Fibroblast of the conjunctiva (primary cell): ENCODE data around the gene ARG1.

Source experiments
- DNase-seq: peaks from one replicate; pipeline ENCODE4 v3.0.0-alpha.2; 2010; ENCODE audit warnings: low read depth

ARG1 gene

DNA sequence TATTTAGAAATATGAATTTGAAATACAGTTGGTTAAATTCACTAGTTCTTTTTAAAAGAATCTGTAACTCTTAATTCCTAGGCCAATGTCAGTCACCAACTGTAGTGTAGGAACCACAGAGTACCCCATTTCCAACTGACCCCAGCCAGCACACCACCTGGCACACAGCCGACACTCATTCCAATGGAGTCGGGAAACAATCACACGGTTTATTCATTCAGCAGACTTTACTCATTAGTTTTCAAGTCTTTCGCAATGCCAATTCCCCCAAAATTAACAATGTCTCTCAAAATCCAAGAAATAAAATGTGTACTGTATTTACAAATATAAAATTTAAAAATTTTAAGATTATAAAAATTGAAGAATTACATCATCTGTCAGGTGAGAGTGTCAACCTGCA, 13.5 kb downstream of the ARG1 start:
- no peak for DNase-seq

DNA sequence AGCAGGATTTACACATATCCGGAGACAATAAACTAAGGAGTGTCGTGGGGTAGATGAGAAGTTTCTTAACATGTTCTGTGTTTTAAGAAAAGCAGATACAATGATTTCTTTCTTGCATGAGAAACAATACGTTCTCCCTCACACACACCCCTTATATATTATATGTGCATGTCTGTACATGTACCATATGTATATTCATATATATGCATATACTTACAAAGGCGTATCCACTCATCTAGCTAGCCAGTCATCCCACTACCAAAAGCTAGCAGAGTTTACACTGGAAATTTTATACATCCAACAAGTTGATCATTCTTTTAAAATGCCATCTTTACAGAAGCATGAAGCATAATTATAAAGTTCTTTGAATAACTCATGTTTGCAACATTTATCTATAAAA, 14.9 kb downstream of the ARG1 start:
- no peak for DNase-seq

DNA sequence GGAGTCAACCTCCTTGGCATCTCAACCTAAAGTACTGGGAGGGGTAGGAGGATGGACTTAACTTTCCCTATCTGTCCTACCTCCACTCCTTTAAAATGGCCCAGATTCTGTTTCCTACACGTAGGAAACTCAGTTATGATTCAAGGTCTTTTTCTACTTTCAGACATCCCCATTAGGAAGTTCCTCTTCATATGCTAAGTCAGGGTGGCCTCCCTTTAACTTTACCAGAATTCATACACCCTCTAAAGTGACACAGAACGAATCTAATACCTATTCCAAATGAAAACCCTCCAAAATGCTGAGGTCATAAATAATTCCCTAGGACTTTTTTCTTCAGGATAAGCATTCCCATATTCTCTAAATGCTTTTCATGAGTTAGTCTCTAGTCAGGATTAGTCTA, 15.6 kb downstream of the ARG1 start:
- no peak for DNase-seq

DNA sequence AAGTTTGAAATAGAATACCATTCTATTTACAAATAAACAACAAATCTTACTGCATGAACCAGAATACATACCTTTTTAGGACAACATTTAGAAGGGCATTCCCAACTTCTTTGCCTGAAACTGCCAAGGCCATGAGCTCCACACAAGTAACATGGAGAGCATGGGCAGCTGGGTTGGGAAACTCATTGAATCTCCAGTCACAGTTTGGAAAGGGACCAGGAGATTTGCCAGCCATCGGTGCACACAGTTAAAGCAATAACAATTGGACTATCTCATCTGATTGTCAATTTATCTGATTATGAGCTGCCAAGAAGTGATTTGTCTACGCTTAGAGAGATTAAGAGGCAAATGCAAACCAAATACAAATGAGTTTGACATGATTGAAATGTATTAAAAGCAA, 19.9 kb downstream of the ARG1 start:
- no peak for DNase-seq

DNA sequence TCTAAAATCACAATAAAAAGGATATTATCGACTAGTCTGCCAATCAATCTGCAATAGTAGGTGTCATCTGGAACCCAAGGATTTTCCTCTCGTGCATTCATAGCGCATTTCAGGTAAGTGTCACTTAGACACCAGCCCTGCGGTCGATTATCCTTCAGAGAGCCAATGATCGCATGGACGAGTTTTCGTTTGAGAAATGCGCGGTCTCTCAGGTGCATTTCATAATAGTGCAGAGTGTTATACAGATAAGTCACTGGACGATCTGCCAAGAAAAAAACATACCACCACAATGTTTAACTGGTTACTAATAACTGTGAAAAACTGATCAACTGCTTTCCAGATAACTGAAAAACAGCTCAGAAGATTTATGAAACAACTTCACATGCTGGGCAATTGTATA, 21.0 kb downstream of the ARG1 start:
- no peak for DNase-seq

DNA sequence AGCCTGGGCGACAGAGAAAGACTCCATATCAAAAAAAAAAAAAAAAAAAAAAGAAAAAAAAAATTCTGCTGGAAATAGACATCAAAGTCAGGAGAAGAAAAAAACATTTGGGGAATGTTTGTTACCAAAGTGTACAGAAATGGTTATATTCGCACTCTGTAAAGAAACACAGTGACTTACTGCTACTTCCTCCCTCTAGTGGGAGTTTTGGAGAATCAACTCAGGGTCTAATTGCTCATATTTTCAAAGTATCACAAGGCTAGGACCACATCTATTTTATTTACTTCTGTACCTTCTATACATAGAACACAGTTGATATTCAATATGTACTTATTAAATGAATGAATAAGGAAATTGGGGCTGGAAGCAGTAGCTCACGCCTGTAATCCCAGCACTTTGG, 24.4 kb downstream of the ARG1 start:
- no peak for DNase-seq

DNA sequence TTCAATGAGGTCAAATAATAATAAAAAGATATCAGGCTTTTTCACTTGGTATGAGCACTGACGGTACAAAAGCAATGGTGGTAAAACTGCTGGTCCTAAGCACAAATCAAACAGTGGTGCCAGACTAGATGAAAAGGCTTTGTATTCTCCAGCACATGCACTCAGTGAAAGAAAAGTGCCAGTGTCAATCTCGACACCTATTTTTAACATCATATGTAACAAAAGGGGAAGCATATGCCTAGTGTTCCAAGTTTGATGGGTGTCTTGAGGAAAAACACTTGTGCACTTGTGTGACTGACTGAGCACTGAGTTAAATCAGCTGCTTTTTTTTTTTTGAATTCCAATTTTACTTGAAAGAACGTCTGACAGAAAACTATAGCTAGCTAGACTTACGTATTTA, 27.7 kb downstream of the ARG1 start:
- DNase-seq: no peak

DNA sequence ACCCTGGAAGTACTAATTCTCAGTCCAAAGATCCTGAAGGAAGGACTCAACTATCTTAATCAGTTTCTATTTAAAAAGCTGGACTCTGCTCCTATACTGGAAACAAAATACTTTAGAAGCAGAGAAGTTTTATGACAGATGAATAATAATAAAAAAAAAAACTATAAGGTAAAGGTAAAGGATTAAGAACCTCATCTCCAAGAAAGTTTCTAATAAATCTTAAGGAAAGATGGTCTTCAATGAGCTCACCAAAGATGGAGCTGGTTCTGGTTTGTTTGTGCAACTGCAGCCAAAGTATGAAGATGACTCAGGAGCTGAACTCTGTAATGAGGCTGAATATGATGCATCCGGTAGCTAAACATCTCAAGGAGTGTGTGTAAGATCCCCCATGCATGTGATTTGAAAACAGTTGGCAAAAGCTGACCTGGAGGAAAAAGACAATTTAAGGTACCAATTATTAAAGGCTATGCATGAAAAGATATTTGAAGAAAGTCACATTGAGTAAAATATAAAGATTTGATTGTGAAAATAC, 29.8 kb downstream of the ARG1 start:
- peak; percentile 62 for DNase-seq

DNA sequence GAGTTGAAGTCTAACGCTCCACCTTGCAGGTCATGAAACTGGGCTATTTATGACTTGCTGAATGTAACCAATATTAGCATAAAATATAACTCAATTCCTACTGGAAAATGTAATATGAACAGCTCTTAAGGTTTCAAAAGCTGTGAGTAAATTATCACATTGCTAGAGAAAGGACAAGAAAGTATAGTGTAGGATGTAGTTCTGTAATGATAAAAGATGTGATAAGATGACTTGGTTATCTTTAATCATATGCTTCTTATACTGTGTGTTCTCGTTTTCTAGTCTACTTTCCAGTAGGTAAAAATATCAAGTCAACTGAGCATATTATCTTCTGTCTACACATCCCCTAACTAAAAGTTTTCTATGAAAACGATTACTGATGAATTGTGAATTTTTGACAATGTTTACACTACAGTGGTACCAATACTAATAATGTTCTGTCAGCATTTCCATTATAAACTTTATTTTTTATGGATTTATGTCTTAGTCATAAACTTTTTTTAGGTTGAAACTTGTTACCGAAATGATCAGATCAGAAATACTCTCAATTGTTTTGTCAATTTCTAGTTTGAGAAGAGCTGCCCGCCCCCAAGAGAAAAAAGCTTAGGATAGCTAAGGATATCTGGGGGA, 40.4 kb downstream of the ARG1 start:
- no peak for DNase-seq

DNA sequence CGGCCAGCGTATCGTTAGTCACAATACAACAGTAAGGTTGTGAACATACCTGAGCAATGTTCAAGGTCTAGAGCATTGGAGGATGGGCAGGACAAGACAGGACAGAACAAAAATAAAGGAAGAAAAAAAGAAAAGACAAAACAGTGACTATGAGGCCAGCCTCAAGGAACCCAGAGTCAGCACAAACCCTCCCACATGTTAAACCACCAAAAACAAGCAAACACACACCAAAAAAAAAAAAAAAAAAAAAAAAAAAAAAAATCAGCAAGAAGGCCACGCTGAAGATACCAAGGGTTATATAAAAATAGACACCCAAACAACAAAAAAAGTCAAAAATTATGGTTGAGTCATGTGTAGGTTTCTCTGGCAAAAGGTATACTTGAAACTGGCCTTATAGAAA, 42.2 kb downstream of the ARG1 start:
- no peak for DNase-seq

DNA sequence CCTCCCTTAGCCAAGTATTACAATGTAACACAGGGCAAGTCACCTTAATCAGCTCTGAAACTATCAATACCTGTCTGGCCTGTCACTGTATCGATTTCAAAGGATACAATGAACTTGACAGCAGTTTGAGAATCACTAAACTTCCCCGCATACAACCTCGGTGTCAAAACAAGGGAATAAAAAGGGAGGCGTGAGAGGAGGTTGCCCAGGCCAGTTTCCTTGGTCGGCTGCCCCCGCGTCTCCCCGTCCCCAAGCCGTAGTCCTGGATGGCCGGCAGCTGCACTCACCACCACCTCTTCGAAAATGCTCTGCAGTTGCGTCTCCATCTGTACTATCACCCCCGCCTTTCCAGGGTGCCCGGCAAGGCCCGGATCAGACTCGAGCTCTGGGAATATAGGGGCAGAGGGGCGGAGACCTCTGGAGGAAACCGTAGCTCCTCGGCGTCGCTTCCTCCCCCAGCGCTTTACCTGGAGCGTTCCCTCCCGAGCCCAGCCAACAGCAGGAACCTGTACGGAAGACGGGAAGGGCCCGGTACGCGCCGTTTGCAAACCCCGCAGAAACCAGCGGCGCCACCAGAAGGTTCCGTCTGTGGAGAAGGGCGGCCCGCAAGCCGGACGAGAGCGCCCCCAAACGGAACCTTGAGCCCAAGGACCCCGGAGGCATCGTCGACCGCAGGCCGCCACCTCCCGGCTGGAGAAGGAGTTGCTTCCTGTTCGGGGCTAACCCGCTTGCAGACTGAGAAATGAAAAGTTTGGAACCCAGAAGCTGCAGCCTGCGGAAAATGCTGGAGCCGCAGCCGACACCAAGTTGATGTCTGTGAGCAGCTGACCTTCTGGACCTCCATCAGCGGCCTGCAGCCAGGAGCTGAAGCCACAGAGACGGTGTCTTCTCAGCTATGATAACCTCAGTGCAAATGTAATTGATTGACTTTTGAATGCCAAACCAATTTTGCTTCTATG, 55.0 kb downstream of the ARG1 start, which contains the start of gene MED23:
Gene MED23 (minus strand): TSS at position 519 of the 959 bp plus-strand sequence. CDS start 193 bp downstream, at position 326.
- DNase-seq: peak; percentile 88

DNA sequence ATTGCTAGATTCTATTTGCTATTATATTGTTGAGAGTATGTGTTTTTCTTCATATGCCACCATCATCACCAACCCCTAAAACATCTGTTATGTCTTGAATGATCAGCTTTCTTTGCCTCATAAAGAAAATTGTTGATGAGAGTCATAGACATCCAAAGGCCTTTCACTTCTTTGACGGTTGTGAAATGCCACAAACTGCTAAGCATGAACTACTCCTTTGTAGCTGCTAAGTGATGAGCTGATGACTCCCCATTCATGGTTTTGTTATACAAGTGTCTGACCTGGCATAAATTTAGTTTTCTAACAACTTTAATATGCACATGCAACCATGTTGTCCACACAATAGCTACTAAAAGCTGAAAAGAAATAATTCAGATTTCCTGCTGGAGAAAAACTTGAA, 55.7 kb downstream of the ARG1 start:
- DNase-seq: no peak

DNA sequence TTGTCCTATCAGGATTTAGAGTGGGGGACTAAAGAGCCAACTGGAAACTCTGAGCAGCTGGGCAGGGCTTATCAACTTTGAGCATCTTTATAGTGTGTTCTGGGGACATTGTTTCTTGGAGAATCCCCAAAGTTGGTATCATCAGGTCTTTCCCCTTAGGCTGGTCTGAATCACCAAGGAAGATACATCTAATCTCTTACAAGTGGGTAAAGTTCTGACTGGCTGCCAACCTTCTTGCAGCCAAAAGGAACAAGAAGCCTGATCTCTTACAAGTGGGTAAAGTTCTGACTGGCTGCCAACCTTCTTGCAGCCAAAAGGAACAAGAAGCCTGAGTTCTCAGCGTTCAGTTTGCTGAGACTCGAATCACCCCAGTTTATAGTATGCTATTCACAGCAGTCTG, 56.6 kb downstream of the ARG1 start:
- peak; percentile 4 for DNase-seq

DNA sequence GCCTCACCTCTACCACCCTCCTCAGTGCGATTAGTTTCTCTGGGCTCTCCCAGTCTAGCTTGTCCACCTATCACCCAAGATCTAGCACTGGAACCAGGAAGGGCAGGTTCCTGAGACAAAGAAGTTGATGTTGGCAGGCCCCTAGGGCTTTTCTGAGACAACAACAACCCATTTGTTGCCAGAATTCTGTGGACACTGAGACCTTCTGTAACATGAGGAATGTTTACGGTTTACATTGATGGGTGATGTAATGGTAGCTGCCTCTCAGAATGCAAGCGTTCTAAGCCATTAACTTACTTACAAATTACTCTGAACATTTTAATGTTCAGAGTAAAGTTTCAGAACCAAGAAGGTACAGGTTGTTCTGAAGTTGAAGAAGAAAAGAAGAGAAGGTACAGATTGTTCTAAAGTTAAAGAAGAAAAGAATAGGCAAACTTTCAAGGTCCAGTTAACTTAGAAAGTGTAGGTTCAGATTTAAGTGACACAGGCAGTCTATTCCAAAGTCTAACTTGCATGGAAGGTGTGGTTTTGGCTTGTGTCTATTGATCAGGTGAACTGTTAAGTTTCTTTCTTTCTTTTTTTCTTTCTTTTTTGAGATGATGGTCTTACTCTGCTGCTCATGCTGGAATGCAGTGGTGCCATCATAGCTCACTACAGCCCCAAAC, 58.7 kb downstream of the ARG1 start:
- no peak for DNase-seq
